Fibroblast of mammary gland (primary cell): ENCODE data around the gene PLA2G1B.

ENCODE experiments used
- DNase-seq: peaks from one replicate; pipeline ENCODE4 v3.0.0-alpha.2; 2010; ENCODE audit warnings: low read depth
- H3K4me3 ChIP-seq: 2 replicates; pipeline ENCODE4 v1.5.1; 2011; ENCODE audit warnings: low read depth, mild to moderate bottlenecking, low read length, moderate library complexity; ENCODE audit not compliant: control insufficient read depth
- CTCF ChIP-seq: conservative IDR thresholded peaks from 2 replicates; pipeline ENCODE4 v1.5.1; 2011; ENCODE audit warnings: low read depth, low read length, inconsistent platforms; ENCODE audit not compliant: control insufficient read depth, insufficient read depth

PLA2G1B gene

GRCh38 chr12:120358412-120359100 is 31.0 kb upstream of the PLA2G1B start:
- H3K4me3 ChIP-seq = no peak overlapping the region
- no peak for DNase-seq
- no peak for TF ChIP-seq CTCF

DNA sequence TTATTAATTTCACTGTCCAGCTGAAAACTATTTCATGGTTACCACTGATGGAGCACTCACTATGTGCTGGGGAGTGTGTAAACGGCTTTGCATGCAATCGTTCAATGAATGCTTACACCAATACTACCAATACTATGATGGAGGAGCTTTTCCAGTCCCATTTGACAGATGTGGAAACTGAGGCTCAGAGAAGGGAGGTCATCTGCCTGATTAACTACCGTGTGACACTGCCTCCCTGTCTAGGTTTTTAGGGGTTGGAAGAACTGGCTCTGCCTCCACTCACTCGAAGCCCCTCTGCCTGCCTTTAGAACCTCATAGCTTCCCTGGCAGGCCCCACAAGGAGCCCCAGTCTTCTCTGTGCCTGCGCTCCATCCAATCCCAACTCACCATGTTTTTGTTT is 29.5 kb upstream of the PLA2G1B start:
- DNase-seq = no peak
- TF ChIP-seq CTCF = no peak
- no peak overlapping the region for H3K4me3 ChIP-seq

DNA sequence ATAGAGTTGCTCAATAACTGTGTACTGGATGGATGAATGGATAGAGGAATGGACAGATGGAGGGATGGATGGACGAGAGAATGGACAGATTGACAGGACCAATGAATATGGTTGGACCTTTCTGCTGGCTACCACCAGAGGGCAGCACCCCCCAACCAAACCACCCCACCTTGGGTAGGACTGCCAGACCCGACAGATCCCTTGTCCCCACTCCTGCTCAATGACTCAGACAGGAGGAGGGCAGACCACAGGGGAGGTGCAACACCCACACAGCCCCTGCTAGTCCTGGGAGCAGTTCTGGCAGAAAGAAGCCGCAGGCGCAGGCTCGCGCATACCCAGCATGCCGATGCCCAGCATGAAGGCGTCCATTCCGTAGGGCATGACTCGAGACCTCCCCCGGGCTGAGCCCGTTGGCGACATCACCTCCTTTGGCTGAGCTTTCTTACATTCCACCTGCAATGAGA is 29.0 kb upstream of the PLA2G1B start:
- no peak overlapping the region for H3K4me3 ChIP-seq
- DNase-seq = peak; percentile 90
- peak; percentile 89 for TF ChIP-seq CTCF

DNA sequence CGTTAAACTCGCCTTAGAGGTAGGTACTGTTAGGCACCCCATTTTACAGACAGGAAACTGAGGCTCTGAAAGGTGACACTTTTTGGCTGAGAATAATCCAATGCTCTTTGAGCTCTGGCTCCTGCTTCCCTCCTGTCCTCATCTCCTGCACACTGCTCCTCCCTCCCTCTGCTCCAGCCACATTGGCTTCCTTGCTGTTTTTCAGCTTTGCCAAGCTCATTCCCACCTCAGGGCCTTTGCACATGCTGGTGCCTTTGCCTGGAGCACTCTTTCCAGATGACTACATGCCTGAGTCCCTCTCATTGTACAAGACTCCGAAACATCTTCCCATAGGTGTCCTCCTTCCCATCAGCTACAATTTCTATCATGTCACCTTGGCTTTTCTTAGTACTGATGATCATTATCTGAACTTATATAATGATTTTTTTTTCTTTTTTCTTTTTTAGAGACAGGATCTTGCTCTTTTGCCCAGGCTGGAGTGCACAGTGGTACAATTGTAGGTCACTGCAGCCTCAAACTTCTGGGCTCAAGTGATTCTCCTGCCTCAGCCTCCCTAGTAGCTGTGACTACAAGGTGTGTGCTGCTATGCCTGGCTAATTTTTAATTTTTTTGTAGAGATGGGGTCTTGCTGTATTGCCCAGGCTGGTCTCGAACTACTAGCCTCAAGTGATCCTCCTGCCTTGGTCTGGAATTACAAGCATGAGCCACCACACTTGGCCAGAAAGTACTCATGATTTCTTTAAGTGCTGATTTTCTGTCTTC is 26.2 kb upstream of the PLA2G1B start:
- TF ChIP-seq CTCF = no peak
- DNase-seq = no peak
- no peak overlapping the region for H3K4me3 ChIP-seq

DNA sequence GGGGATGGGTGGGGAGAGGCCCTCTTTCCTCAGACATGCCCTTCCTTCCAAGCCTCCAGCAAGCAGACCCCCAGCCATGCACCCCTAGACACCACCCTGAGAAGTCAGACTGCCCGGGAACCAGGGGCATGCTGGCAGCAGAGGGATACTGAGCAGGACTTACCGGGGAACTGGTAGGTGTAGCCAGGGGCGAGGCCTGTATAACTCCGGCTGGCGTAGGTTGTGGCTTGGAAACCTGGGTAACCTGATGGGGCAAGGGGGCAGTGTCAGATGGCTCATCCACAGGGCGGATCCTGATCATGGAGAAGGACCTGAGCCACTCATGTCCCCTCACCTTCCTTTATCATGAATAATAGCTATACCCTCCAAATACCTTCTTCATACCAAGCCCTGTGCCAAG is 25.6 kb upstream of the PLA2G1B start:
- no peak for DNase-seq
- no peak for TF ChIP-seq CTCF
- no peak overlapping the region for H3K4me3 ChIP-seq

GRCh38 chr12:120352117-120352516 is 24.5 kb upstream of the PLA2G1B start:
- peak; percentile 56 for DNase-seq
- H3K4me3 ChIP-seq = no peak overlapping the region
- no peak for TF ChIP-seq CTCF
